ENCODE data around the gene CAMK1. TPM values are rescaled to one million over a fixed set of nuclear protein-coding genes. Genes with fewer than 3 reads are reported as not detected.

The CAMK1 gene
- total RNA-seq, 4 donors from 2014 or later, result 2.9 to 19.6 (median 7.6) TPM

DNA sequence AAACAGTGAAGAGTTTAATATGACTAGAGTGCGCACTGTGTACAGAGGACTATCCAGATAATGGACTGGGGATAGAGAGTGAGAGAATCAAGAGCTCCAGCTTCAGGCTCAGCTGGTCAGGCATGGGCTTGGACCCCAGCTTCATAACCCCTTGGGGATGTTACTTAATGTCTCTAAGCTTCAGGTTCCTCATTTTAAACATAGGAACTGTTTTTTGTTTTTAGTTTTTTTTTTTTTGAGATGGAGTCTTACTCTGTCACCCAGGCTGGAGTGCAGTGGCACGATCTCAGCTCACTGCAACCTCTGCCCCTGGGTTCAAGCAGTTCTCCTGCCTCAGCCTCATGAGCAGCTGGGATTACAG lies 48.1 kb downstream of the CAMK1 start:
- DNase-seq, result no peak
- no peaks in the 10 kb centered on the region for H3K4me1 ChIP-seq
- WGBS, 2 donors, result 69 to 72% methylated on average over 2 of the region's 2 CpGs
- no peaks in the 10 kb centered on the region for H3K27me3 ChIP-seq
- no peak for TF ChIP-seq POLR2A (IDR thresholded peaks at IDR 0.05)
- TF ChIP-seq, protein P1, sequence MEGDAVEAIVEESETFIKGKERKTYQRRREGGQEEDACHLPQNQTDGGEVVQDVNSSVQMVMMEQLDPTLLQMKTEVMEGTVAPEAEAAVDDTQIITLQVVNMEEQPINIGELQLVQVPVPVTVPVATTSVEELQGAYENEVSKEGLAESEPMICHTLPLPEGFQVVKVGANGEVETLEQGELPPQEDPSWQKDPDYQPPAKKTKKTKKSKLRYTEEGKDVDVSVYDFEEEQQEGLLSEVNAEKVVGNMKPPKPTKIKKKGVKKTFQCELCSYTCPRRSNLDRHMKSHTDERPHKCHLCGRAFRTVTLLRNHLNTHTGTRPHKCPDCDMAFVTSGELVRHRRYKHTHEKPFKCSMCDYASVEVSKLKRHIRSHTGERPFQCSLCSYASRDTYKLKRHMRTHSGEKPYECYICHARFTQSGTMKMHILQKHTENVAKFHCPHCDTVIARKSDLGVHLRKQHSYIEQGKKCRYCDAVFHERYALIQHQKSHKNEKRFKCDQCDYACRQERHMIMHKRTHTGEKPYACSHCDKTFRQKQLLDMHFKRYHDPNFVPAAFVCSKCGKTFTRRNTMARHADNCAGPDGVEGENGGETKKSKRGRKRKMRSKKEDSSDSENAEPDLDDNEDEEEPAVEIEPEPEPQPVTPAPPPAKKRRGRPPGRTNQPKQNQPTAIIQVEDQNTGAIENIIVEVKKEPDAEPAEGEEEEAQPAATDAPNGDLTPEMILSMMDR (IDR thresholded peaks at IDR 0.05), result no peak
- H3K4me3 ChIP-seq, result no peak overlapping the region
- no peaks in the 10 kb centered on the region for H3K9me3 ChIP-seq
- H3K27ac ChIP-seq, result no peak overlapping the region
- H3K36me3 ChIP-seq, result no peaks in the 10 kb centered on the region
- intact Hi-C loops (cut with DNase I), result no loop called here

DNA sequence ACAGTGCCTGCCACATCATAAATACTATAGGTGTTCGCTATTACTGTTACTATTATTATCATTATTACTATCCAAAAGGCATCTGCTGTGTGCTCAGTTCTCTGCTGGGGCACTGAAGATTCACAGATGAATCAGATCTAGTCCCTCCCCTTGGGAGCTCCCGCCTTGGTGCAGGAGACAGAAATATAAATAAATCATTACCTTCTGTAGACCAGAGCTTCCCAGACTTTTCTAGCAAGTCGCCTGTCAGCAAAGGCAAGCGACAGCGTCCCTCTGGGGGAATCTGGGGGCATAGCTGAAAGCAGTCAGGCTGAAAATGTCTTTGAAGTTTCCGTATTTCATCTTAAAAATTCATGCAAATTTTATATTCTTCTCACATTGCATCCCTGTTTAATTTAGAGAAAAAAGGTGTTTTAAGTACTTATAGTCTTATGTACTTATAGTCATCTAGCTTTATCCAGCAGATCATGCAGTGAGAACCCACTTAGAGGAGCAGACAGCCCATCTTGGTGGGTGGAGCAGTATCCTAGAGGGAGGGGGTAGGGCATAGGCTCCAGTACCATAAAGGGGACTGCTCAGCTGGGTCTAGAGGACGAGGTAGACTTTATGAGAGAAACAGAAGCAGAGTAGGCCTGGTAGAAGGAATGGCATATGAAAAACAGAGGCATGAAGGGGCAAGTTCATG lies 48.6 kb downstream of the CAMK1 start:
- WGBS, 2 donors, result 29 to 42% methylated on average over 7 of the region's 7 CpGs
- intact Hi-C loops (cut with DNase I), result no loop called here
- no peaks in the 10 kb centered on the region for H3K9me3 ChIP-seq
- no peaks in the 10 kb centered on the region for H3K27me3 ChIP-seq
- DNase-seq, result no peak
- H3K4me3 ChIP-seq, result no peak overlapping the region
- TF ChIP-seq, protein P1 (IDR thresholded peaks at IDR 0.05), result no peak
- no peak for TF ChIP-seq POLR2A (IDR thresholded peaks at IDR 0.05)
- no peaks in the 10 kb centered on the region for H3K36me3 ChIP-seq
- no peak overlapping the region for H3K27ac ChIP-seq
- H3K4me1 ChIP-seq, result peaks cover 0 to under 1% (median under 1%) of the 10 kb centered on the region in 3 donors

DNA sequence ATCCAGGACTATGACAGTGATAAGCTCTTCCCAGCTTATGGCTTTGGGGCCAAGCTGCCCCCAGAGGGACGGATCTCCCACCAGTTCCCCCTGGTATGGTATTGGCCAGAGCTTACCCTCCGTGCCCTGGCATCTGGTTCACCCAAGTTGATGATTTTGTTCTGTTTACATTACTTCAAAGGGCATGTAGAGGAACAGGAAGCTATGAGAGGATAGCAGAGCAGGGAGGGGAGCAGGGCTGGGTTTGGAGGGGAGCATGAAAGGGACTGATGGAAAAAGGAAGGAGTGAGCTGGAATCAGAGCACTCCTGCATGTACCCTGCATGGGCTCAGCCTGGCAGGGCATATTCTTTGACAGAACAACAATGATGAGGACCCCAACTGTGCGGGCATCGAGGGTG lies 51.6 kb downstream of the CAMK1 start:
- no peaks in the 10 kb centered on the region for H3K36me3 ChIP-seq
- no peaks in the 10 kb centered on the region for H3K9me3 ChIP-seq
- intact Hi-C loops (cut with DNase I), result no loop called here
- WGBS, 2 donors, result 31 to 95% methylated on average over 2 of the region's 4 CpGs
- no peak overlapping the region for H3K27ac ChIP-seq
- no peak overlapping the region for H3K4me3 ChIP-seq
- no peak for TF ChIP-seq POLR2A (IDR thresholded peaks at IDR 0.05)
- TF ChIP-seq, protein P1 (IDR thresholded peaks at IDR 0.05), result no peak
- no peak for DNase-seq
- peaks cover 0 to 14% (median 3%) of the 10 kb centered on the region in 3 donors for H3K4me1 ChIP-seq
- H3K27me3 ChIP-seq, result no peaks in the 10 kb centered on the region

DNA sequence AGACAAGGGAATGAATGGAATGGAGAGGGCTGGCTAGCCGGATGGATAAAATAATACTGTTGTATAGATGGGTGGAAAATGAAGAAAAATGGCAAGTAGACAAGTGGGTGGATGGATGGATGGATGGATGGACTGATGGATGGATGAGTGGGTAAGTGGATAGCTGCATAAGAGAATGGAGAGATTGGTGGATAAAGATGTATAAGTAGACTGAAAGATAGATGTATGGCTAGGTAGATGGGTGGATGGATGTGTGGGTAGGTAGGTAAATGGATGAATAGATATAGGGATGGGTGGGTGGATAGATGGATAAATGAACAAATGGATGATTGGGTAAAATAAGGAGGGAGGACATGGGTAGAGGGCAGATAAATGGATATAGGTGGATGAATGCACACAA lies 52.2 kb downstream of the CAMK1 start:
- 80 to 84% methylated on average over 1 of the region's 1 CpG for WGBS, 2 donors
- no peaks in the 10 kb centered on the region for H3K36me3 ChIP-seq
- intact Hi-C loops (cut with DNase I), result no loop called here
- H3K9me3 ChIP-seq, result no peaks in the 10 kb centered on the region
- TF ChIP-seq POLR2A (IDR thresholded peaks at IDR 0.05), result no peak
- TF ChIP-seq, protein P1 (IDR thresholded peaks at IDR 0.05), result no peak
- peaks cover 0 to 14% (median 3%) of the 10 kb centered on the region in 3 donors for H3K4me1 ChIP-seq
- no peak for DNase-seq
- no peaks in the 10 kb centered on the region for H3K27me3 ChIP-seq
- H3K4me3 ChIP-seq, result no peak overlapping the region
- H3K27ac ChIP-seq, result no peak overlapping the region

DNA sequence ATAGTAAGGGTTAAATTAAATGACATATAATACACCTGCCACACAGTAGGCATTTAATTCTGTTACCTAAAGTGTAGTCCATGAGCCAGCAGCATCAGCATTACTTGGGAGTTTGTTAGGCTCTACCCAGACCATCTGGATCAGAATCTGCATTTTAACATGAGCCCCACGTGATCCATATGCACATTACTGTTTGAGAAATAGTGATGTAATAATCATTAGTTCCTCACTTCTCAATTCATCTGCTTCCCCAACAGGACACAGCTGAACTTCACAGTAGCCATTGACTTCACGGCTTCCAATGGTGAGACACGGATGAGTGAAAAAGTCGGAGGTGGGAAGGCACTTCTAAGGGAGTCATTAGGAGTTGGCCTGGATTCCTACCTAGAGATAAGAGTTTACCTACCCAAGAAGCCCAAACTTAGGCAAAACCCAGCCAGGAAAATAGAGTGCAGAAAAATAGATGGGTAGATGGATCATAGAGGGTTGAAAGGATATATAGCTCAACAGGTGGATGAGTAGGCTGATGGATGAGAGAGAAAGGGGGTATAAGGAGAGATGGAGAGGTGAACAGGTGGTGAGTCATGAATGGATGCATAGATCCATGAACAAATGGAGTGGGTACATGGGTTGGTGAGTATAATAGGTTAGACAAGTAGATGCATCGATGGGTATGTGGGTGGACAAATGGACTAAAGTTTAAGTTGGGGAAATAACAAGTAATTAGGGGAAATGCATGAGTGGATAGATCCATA lies 52.8 kb downstream of the CAMK1 start:
- H3K4me3 ChIP-seq, result no peak overlapping the region
- DNase-seq, result no peak
- peaks cover 0 to 14% (median 3%) of the 10 kb centered on the region in 3 donors for H3K4me1 ChIP-seq
- H3K9me3 ChIP-seq, result no peaks in the 10 kb centered on the region
- no peaks in the 10 kb centered on the region for H3K27me3 ChIP-seq
- intact Hi-C loops (cut with DNase I), result no loop called here
- H3K36me3 ChIP-seq, result no peaks in the 10 kb centered on the region
- WGBS, 2 donors, result 71 to 74% methylated on average over 5 of the region's 5 CpGs
- TF ChIP-seq, protein P1 (IDR thresholded peaks at IDR 0.05), result no peak
- TF ChIP-seq POLR2A (IDR thresholded peaks at IDR 0.05), result no peak
- no peak overlapping the region for H3K27ac ChIP-seq

Data from esophagus squamous epithelium (tissue), 5 donors.